ENCODE measurements around the gene TNS1.

Gene TNS1

DNA sequence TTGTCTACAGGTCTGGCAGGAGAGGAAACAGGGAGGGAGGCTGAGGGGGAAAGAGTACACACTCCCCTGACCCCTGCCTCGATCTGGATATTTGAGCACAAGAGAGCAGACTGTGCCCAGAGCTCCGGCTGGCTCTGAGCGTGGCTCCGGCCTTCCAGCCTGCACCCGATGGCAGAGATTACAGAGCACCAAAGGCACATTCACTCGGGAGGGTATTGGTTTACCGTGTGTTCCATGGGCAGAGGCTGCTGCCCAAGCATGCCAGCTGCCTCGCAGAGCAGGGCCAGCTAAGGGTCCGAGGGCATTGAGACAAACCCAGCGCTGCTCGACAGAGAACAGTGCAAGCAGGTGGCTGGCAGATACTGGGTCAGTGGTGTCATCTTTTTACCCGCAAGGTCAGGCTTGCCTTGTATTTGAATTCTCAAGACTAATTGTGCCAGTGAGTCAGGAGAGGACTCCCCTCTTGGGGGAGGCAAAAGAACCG, 132.2 kb downstream of the TNS1 start:
- no peak for DNase-seq (ENCODE audit: low read depth)

DNA sequence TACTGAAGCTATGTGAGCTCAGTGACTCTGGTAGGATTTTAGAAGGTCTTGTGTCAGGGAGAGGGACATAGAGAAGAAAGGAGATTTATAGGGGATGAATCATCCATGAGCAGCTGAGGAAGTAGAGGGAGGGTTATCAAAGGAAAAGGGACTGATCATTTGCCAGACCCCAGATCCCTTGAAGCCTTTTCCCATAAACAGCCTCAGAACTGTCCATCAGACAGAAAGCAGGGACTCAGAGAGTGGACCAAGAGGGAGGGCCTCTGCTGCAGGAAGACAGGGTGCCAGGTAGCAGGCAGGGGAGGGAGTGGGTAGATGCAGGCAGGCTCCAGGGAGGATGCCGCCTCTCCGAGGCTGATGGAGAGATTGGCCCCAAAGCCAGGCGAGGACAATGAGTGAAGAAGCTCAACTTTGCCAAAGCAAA, 133.9 kb downstream of the TNS1 start:
- no peak for DNase-seq (ENCODE audit: low read depth)

DNA sequence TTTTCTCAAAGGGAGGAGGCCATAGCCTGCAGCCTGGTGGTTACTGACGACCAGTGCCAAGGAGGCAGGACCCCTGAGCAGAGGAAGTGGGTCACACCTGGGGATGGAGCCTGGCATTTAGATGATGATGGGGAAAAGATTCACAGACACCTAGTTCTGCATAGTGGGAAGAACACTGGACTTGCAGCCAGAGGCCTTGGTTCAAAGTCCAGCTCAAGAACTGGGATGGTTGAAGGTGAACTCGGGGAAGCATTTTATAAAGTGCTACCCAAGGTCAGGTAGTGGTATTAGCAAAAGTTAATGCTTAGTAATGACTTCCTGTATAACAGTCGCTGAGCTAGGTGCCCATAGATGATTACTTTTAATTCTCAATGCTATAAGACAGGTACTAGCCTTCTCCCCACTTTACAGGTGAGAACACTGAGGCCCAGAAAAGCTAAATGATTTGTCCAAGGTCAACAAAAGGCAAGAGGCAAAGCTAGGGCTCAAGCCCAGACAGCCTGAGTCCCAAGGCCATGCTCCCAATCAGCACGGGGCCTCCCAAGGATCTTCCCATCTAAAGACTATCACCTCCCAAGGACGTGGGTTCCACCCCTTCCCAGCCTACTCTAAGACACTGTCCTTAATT, 134.4 kb downstream of the TNS1 start:
- no peak for DNase-seq (ENCODE audit: low read depth)

DNA sequence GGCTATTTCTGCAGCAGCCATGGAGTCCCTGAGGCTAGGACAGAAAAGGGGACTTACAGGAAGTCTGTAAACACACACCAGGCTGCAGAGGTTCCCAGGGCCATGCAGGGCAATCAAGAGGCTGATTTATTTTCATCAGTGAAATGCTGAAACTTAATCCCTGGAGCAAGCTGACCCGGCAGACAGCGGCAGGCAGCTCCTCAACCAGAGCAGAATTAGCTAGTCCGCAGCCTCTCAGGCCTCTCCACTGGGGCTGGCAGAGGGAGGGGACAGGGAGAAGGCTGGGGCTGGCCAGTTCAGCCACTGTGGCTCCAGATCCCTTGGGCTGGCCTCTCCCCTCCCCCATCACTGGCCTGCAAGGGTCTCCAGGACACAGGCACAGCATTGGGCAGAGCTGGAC, 136.3 kb downstream of the TNS1 start:
- no peak for DNase-seq (ENCODE audit: low read depth)

DNA sequence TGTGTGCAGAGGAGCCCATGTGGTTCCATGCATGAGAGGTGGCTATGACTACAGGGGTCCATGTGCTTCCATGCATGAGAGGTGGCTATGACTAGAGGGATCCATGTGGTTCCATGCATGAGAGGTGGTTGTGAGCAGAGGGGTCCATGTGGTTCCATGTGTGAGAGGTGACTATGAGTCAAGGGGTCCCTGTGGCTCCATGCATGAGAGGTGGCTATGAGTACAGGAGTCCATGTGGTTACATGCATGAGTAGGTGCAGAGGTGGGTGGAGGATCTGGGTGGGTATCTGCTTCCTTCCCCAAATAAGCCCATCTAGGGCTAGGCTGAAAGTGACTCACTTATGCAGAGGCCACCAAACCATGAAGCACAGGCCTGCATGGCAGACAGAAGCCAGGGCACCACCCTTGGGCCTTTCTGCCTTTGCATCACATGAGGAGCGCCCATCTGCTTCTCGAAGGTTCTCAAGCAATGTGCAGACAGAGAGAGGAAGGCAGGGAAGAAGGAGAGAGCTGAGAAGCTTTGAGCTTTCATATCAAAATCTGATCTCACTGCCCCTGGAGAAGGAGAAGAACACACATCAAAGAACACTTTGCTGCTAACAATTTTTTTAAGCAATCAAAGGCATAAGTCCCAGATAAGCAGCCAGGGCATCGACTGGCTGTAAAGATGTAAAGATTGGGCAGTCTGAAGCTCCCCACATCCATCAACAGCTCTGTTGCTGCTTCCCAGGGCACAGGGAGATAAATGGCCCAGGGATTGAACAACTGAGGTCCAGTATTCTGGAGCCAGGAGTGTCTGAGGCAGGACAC, 137.6 kb downstream of the TNS1 start:
- DNase-seq (ENCODE audit: low read depth): no peak

DNA sequence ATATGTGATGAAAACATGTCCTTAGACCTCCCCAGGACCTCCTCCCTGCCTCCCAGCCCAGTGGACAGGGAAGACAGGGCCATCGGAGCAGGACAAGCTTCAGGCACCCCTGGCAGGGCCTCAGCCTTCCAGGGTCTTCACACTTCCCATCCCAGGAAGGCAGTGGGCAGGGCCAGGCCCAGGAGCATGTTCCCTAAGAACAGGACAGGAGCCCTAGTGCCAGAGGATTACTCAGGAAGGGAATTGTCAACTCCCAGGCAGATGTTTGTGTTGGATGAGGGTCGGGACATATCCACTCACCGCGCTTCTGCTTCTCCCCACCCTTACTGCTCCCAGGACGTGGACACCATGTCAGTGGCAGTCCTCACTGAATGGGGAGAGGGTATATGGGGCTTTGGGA, 138.9 kb downstream of the TNS1 start:
- no peak for DNase-seq (ENCODE audit: low read depth)

DNA sequence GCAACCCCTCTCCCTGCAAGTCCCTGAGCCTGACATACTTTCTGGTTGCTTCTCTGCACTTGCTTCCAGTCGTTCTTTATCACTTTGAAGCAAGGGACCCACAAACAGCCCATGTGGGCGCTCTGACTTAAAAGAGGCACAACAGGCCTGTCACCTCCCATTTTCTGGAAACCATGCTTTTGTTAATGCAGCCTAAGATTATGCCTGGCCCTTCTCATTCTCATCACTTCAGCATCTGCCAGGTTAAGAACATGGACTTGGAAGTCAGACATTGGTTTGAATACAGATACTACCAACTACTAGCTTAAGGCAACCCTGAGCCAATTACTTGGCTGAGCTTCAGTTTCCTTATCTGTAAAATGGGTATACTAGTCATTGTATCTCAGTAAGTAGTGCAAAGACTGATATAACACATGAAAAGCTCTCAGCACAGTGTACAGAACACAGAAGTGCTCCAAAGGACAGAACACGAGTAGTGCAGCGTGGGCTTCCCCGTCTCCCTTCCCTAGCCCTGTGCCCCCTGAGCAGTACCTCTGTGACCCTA, 141.4 kb downstream of the TNS1 start:
- DNase-seq (ENCODE audit: low read depth): no peak

DNA sequence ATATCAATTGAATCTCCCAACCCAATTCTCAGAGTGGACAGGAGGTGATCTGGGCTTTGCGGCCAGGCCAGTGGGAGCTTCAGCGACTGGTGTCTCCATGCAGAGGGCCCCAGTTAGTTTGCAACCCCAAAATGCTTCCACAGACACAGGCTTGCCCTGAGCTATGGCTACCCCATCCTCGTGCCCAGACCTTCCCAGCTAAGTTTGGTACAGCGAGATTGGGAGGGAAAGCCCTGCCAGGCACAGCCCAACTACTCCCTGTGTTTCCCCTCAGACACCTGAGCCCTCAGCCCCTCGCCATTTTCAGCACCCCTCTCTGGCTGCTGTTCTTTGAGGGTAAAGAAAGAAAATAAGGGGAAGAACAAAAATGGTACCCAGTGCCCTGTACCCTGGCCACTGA, 142.9 kb downstream of the TNS1 start:
- DNase-seq (ENCODE audit: low read depth): no peak

DNA sequence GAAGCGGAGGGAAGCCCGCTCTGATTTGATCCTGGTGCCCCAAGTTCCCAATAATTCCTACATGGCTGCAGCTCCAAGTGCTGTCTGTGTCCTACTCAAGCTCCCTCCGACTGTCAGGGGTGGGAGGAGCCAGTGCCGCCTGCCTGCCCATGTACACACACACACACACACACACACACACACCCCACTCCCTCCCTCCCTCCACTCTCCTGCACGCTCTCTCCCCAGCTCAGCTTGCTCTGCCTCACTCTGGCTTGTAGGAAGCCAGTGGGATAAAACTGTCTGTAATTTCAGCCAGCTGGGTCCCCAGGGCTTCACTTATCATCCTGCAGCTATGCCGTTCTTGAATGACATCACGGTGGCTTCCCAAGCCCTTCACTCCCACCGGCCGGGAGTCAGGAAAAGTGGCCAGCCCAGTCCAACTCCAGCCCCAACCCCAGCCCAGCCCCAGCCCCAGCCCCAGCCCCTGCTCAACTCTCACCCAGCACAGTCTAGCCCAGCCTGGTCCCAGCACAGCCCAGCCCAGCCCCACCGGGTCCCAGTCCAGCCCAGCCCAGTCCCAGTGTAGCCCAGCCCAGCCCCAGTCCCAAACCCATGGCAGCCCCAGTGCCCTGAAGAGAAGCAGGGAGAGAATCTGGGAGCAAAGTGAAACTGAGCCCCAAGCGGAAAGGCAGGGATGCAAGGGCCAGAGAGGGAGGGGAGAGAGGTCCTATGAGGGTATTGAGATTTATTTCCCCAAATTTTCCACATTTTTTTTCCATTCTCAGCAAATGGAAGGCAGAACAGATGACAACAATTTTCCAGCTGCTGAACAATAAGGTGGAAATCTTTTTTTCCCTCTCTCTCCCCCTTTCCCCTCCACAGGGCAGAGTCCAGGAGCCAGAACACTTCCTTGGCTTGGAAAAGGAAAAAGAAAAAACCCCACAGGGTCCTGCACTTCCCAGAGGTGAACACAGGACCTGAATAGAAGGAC, 144.0 kb downstream of the TNS1 start:
- DNase-seq (ENCODE audit: low read depth): no peak

DNA sequence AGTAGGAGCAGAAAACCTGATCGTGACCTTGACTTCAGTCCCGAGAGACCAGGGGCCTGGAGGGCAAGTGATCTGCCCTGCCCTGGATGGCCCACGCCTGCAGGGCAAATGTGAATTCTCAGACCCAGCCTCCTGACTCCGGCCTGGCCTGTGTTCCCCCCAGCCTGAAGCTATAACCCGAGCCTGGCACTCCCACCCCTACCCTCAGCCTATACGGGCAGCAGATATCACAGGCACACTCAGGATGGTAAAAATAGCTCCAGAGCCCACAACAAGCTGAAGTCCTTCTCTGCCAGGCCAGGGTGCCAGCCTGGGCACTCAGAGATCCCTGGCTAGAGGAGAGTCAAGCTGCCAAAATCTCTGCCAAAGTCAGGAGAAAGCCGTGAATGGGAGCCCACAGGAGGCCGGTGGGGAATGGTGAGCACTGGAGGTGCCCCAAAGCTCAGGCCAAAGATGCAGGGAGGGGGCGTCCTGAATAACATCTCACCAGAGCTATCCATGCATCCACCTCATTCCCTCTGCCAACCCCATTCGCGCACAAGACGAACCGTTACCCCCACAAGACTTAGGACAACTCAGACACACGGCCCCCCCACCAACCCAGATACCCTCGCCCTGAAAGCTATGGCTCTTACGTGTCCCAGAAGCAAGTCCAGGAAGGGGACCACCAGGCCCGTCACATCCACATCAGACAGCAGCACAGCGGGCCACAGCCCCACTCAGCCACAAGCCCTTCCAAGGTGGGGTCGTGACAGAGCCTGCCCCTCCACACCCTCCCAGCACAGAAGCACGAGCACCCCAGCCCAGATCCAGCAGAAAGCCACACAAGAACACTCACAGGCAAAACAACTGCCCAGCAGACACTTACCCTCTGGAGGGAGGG, 144.9 kb downstream of the TNS1 start:
- DNase-seq (ENCODE audit: low read depth): no peak

DNA sequence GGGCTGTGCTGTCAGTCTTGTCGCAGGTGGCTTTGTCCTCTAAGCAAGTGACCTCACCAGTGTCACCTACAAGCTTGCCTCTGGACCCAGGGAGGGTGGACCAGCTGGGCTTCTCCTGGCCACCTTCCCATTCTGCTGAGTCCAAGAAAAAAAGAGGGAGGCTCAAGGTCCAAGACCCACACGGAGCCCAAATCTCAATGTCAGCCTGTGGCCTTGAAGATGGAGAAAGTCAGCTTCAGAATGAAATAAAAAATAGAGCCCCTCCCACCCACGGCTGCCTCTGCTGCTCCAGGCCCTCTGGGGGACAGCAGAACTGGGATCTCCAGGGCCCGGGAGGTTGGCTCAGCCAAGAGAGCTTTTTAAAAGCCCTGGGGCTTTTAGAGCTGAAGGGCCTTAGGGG, 145.9 kb downstream of the TNS1 start:
- no peak for DNase-seq (ENCODE audit: low read depth)

DNA sequence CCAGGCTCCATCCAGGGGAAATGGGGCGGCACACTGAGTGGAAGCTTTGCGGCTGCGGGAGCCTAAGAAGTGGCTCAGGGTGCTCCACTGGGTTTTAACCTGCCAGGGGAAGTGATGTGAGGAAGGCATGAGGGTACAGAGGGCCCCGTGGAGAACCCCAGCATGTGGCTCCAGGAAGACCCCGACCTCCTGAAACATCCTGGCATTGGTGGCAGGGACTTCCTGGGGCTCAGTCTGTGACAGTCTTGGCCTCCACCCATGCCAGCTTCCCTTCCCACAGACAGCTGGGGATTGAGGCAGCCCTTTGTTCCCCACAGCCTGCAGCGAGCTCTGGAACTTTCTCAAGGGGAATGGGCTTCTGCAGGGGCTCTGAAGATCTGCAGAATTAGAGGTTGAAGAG, 146.6 kb downstream of the TNS1 start:
- DNase-seq (ENCODE audit: low read depth): no peak

DNA sequence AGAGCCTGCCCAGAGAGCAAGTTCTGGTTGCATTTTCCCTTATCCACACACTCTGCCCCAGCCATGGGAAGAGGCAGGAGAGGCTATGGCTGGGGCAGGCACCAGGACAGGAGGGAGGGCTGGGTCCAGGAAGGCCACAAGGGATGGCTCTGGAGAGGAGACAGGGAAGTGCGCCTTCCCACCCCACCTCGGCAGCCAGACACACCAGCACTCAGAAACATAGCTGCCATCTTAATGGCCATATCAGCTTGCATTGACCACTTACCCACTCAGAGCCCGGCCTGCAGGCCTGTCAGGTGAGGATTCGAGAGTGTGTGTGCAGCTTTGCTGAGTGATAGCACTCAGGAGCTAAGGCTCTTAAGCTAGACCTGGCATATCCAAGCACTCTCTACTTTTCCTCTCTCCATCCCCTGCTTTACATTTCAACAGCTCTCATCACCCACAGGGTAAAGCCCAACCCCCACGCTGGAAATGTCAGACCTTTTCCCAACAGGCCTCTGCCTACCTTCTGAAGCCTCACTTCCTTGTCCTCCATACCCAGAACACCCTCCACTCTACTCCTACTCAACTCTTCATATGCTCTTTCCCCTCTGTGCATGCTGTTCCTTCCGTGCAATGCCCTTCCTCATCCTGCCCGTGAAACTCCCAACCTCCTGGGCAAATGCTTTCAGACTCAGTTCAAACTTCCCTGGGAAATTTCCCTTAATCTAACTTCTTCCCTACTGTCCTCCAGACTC, 147.9 kb downstream of the TNS1 start:
- DNase-seq (ENCODE audit: low read depth): no peak

DNA sequence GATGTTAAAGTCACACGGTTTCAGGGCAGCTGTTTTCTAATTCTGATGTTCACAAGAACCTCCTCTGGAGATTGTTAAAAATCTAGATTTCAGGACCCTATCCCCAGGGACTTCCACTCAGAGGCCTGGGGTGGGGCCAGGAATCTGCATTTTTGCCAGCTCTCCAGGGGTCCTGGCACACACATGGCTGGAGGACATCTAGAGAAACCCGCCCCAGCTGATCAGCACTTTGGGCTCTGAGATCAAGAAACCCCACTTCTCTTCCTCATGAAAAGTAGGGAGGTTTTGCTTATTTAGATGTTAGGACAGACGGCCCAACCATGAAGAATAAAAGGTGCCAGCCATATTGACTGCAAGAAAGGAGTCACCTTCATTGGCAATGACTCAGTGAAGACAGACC, 148.8 kb downstream of the TNS1 start:
- DNase-seq (ENCODE audit: low read depth): no peak

DNA sequence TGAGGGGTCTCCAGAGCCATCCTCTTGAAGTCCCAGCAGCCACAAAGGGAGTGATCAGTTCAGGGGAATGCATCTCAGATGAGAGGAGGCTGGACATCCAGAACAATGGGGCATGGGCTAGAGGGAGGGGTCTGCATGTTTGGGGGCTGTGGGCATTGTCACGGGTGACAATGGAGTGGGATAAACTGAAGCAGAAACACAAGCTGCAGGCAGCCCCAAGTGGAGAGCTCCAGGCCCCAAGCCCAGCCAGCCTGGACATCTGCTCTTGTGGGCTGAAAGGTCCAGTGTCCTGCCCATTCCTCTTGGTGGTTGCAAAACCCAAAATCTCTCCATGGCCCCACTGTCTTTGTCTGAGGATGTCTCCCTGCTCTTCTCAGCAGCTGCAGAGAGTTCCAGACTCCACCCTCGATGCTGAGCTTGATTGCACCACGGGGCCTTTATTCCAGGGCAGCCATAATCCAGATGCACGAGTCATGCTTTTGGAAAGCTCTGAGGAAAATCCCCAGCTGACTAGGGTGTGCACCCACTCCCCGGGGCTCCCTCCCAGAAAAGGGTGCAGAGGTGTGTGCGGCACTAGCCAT, 149.4 kb downstream of the TNS1 start:
- DNase-seq (ENCODE audit: low read depth): no peak

DNA sequence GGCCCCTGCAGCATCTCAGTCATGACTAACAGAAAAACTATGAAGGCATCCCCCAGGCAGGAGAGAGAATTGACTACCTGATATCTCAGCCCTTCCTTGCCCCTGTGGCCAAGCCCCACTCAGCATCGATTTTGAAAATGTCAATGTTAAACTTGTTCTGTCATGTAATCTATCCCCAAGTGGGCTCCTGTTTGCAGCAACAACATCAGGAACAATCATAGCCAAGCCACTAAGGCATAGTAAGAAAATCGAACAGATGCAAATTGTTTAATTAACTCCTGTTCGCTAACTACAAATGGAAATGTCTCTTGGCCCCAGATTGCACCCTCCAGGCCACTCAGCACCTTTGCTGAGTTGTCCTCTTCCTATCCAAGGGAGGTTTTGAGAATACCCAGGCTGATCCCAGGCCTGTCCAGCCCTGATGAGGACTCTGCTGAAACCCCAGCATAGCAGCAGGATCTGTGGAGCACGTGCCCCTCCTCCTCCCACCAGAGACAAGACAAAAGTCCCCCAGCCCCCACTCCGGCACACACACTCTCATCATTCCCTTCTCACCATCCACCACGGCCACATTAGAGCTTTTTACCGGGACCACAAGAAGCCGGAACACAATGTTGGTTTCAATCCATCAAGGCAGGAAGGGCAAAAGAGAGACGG, 150.1 kb downstream of the TNS1 start:
- DNase-seq (ENCODE audit: low read depth): no peak

DNA sequence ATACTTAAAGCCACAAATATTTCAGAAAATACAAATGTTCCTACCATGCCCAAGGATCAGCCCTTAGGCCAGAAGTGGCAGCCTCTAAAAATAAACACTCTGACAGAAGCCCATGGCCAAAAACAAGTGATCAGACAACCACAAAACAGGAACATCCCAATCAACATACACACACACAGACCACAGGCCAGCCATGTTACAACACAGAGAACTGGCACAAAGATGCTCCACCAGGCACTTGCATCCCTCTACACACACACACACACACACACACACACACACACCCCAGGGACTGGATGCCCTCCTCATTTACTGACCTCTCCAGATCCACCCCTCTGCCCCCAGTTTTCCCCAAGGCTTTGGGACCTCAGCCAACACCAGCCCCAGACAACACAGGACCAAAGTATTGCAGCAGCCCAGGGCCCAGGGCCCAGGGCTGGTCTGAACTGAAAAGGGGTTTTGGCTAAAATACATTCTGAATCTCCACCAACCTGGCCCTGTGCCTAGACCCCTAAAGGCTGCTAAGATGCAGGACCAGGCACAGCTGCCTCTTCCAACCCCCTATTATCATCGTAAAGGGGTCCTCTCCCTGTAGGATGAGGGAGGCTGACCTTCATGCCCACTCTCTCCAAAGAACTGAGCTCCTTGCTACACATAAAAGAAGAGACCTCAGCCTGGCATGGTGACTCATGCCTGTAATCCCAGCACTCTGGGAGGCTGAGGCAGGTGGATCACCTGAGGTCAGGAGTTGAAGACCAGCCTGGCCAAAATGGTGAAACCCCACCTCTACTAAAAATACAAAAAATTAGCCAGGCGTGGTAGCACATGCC, 151.4 kb downstream of the TNS1 start:
- no peak for DNase-seq (ENCODE audit: low read depth)

DNA sequence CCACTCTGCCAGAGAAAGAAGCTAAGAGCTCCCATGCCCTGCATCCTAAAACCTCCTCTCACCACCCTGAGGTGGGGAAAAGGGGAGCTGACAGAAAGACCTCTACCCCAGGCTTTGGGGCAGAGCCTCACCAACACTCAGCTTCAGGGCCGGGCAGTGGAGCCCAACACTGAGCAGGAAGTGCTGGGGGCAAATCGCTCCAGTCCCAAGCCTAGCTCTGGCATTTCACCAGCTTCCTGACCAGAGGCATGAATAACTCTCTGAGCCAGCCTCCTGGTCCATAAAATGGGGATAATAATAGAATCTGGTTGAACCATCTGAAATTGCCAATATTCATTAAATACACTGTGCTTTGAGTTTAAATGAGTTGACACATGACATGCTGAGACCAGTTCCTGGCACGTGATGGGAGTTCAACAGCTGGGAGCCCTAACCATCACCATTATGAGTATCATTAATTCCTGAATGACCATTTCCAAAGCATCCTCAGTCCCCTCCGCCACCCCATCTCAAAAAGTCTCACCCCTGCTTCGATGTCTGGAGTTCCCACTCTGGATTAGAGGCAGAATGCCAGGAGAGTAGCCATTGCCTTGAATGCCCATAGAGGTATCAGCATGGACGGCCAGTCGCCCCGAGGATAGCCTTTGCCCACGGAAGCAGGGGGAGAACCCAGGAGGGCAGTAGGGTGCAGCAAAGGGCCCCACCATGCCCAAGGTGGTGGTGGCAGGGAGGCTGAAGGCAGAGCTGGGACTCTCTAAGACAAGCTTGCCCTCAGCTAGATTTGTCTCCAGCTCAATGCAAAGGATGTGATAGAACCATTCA, 153.4 kb downstream of the TNS1 start:
- DNase-seq (ENCODE audit: low read depth): no peak

Data from T-helper 22 cell (primary cell).